B cell (primary cell): ENCODE data around the gene ADARB2. TPM values are rescaled to one million over a fixed set of nuclear protein-coding genes. Genes with fewer than 3 reads are reported as not detected.

Experiments
- ATAC-seq: fragments of 200-7000 bp; cut with Tn5 transposase; one replicate; pipeline ENCODE4 v1.10.0; 2021; ENCODE audit warnings: low read depth, mild to moderate bottlenecking, moderate number of reproducible peaks, moderate library complexity
- CTCF ChIA-PET: fragments of 350-600 bp; sonication (Branson Sonifier 250); formaldehyde crosslinking; loops from one replicate; lab custom pipeline; 2021; ENCODE audit warnings: antibody characterized with exemption, inconsistent platforms; lab: Charles Lee
- POLR2A ChIA-PET: fragments of 350-600 bp; sonication (Branson Sonifier 250); formaldehyde crosslinking; loops from one replicate; lab custom pipeline; 2021; ENCODE audit warnings: antibody characterized with exemption; lab: Charles Lee
- DNase-seq: peaks from one replicate; pipeline ENCODE4 v3.0.0; 2013
- H2AFZ ChIP-seq: 2 replicates; pipeline ENCODE4 v1.6.1; 2012; ENCODE audit warnings: mild to moderate bottlenecking, low read depth, low read length; ENCODE audit not compliant: insufficient read depth, poor library complexity, severe bottlenecking
- H3K27ac ChIP-seq, 2 donors: 1 replicate in 1 of 2; 2 replicates in 1 of 2; pipeline ENCODE4 v1.5.1; 2012 to 2013; ENCODE audit warnings: low read length in 2 of 2, mild to moderate bottlenecking in 2 of 2, moderate library complexity in 1 of 2
- H3K27me3 ChIP-seq, 4 experiments: fragments of 200-600 bp in 1 of 4; sonication (generic) in 1 of 4; replicated peaks in 1 of 4; 1 replicate in 2 of 4; 2 replicates in 2 of 4; pipeline versions ENCODE4 v1.6.1 to v1.7.0; 2013 to 2016; ENCODE audit warnings: low read length in 3 of 4, mild to moderate bottlenecking in 2 of 4, mixed read lengths in 1 of 4, moderate library complexity in 1 of 4; ENCODE audit not compliant: insufficient read depth in 4 of 4, control insufficient read depth in 3 of 4; ENCODE audit errors: control extremely low read depth in 1 of 4
- H3K36me3 ChIP-seq, 2 experiments: replicated peaks in 1 of 2; 1 replicate in 1 of 2; 2 replicates in 1 of 2; pipeline versions ENCODE4 v1.6.1 to v1.7.1; 2013; ENCODE audit warnings: low read length in 1 of 2; ENCODE audit not compliant: insufficient read depth in 2 of 2, control insufficient read depth in 1 of 2; ENCODE audit errors: control extremely low read depth in 1 of 2, extremely low read depth in 1 of 2
- H3K4me1 ChIP-seq, 2 donors: fragments of 200-600 bp in 1 of 2; sonication (generic) in 1 of 2; 1 replicate in 1 of 2; 2 replicates in 1 of 2; pipeline versions ENCODE4 v1.5.1 to v1.6.1; 2013 to 2017; ENCODE audit warnings: low read length in 2 of 2; ENCODE audit not compliant: control insufficient read depth in 2 of 2, insufficient read depth in 2 of 2
- H3K4me2 ChIP-seq: replicated peaks from 2 replicates; pipeline ENCODE3; 2012; ENCODE audit warnings: mild to moderate bottlenecking, low read depth, low read length; ENCODE audit not compliant: poor library complexity, severe bottlenecking
- H3K4me3 ChIP-seq, 5 experiments: fragments of 200-600 bp in 1 of 5; sonication (generic) in 1 of 5; 1 replicate in 3 of 5; 2 replicates in 2 of 5; pipeline versions ENCODE4 v1.5.1 to v1.7.0; 2011 to 2016; ENCODE audit warnings: low read length in 4 of 5, mild to moderate bottlenecking in 4 of 5, low read depth in 2 of 5, control low read depth in 1 of 5, moderate library complexity in 1 of 5; ENCODE audit not compliant: insufficient read depth in 1 of 5; ENCODE audit errors: control extremely low read depth in 1 of 5, extremely low read depth in 1 of 5
- H3K79me2 ChIP-seq: fragments of 200-600 bp; sonication (generic); one replicate; pipeline ENCODE4 v1.6.0; 2016; ENCODE audit warnings: low read length; ENCODE audit not compliant: control insufficient read depth, insufficient read depth
- H3K9ac ChIP-seq: fragments of 200-600 bp; sonication (generic); 2 replicates; pipeline ENCODE4 v1.6.1; 2017; ENCODE audit warnings: mild to moderate bottlenecking, low read length, moderate library complexity
- H3K9me3 ChIP-seq, 3 donors: one replicate each; pipeline versions ENCODE4 v1.6.1 to v1.7.1; 2013; ENCODE audit warnings: low read length in 2 of 3; ENCODE audit not compliant: control insufficient read depth in 2 of 3, insufficient read depth in 1 of 3; ENCODE audit errors: control extremely low read depth in 1 of 3
- H4K20me1 ChIP-seq: 2 replicates; pipeline ENCODE4 v1.6.0; 2012; ENCODE audit warnings: mild to moderate bottlenecking, low read length; ENCODE audit not compliant: insufficient read depth, control insufficient read depth, poor library complexity, severe bottlenecking
- H3K27ac Mint-ChIP-seq: one replicate; pipeline ENCODE4 v1.8.0; 2021; ENCODE audit warnings: mixed read lengths
- H3K27me3 Mint-ChIP-seq: one replicate; pipeline ENCODE4 v1.8.0; 2021; ENCODE audit warnings: mixed read lengths
- H3K4me1 Mint-ChIP-seq: one replicate; pipeline ENCODE4 v1.8.0; 2021; ENCODE audit warnings: mixed read lengths
- H3K4me3 Mint-ChIP-seq: one replicate; pipeline ENCODE4 v1.8.0; 2021; ENCODE audit warnings: mixed read lengths
- H3K9me3 Mint-ChIP-seq: one replicate; pipeline ENCODE4 v1.8.0; 2022; ENCODE audit warnings: mixed read lengths; ENCODE audit not compliant: insufficient read depth
- EZH2 ChIP-seq: IDR thresholded peaks from 2 replicates; pipeline ENCODE4 v1.6.1; 2012; ENCODE audit warnings: borderline replicate concordance, low read depth, mild to moderate bottlenecking, moderate library complexity, low read length; ENCODE audit not compliant: insufficient read depth, poor library complexity, severe bottlenecking
- WGBS: methylation state at CpG from one replicate; pipeline ENCODE4 v1.1.5; 2013; ENCODE audit warnings: missing lambda C conversion rate; ENCODE audit not compliant: insufficient coverage; 5-methylcytosine and 5-hydroxymethylcytosine counted together
- intact Hi-C: fragments of 100-400 bp; cut with micrococcal nuclease; formaldehyde crosslinking; loops from one replicate; pipeline ENCODE4 v1.10.0; 2022
- polyA plus RNA-seq: library from polyadenylated mRNA; depleted of rRNA; stranded (reverse); fragments of >200 nt; gene quantifications from 2 replicates; pipeline ENCODE4 v1.2.3, GENCODE V29; 2012
- total RNA-seq, 2 donors: library from RNA; stranded (reverse); fragments of 120-200 nt in 1 of 2; gene quantifications; 1 replicate in 1 of 2; 2 replicates in 1 of 2; pipeline versions ENCODE4 v1.2.3 to v1.2.4, GENCODE V29; 2013 to 2022
- TF ChIP-seq, protein P1 (sequence below): fragments of 200-600 bp; IDR thresholded peaks from one replicate; pipeline ENCODE4 v1.8.0; 2022; ENCODE audit warnings: antibody characterized with exemption, mild to moderate bottlenecking

The ADARB2 gene
- total and polyA plus RNA-seq, 2 donors (not counting 1 experiment from before 2014, with no cell fraction given): 0.13 to 0.96 TPM

DNA sequence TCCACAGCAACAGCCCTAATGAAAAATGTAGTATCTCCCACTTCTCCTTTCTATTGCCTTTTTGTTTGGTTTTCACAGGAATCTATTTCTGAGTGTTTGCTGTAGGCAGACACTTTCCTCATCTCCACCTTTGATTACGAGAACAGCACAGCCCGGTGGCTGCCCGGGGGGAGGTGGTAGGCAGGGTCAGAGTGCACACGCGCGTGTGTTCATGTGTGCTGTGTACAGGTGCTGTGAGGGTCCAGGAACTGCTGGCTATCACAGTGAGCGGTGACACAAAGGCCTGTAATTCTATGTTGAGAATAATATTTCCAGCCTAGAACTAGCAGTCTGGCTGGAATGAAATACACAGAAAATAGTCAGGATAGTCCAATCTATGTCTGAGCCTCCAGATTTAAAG is 212.8 kb downstream of the ADARB2 start:
- no peak overlapping the region for H3K4me3 ChIP-seq
- no peaks in the 10 kb centered on the region for H4K20me1 ChIP-seq
- no peak overlapping the region for H2AFZ ChIP-seq
- 94% methylated on average over 5 of the region's 7 CpGs for WGBS
- peaks cover 3% of the 10 kb centered on the region for H3K27me3 Mint-ChIP-seq
- CTCF ChIA-PET: no interaction called here
- H3K4me2 ChIP-seq: no peak overlapping the region
- H3K27ac Mint-ChIP-seq: no peak overlapping the region
- POLR2A ChIA-PET: no interaction called here
- peaks cover 0 to 9% (median 0%) of the 10 kb centered on the region in 3 donors for H3K9me3 ChIP-seq
- DNase-seq (no peak), ATAC-seq (no peak)
- H3K36me3 ChIP-seq: no peaks in the 10 kb centered on the region
- no peaks in the 10 kb centered on the region for H3K9me3 Mint-ChIP-seq
- no peak overlapping the region for H3K9ac ChIP-seq
- no peak overlapping the region for H3K4me3 Mint-ChIP-seq
- no peaks in the 10 kb centered on the region for H3K79me2 ChIP-seq
- intact Hi-C loops: no loop called here
- peaks cover 15% of the 10 kb centered on the region for H3K4me1 Mint-ChIP-seq
- H3K27me3 ChIP-seq: no peaks in the 10 kb centered on the region
- no peak overlapping the region for H3K27ac ChIP-seq
- no peak for TF ChIP-seq EZH2
- TF ChIP-seq, protein P1, sequence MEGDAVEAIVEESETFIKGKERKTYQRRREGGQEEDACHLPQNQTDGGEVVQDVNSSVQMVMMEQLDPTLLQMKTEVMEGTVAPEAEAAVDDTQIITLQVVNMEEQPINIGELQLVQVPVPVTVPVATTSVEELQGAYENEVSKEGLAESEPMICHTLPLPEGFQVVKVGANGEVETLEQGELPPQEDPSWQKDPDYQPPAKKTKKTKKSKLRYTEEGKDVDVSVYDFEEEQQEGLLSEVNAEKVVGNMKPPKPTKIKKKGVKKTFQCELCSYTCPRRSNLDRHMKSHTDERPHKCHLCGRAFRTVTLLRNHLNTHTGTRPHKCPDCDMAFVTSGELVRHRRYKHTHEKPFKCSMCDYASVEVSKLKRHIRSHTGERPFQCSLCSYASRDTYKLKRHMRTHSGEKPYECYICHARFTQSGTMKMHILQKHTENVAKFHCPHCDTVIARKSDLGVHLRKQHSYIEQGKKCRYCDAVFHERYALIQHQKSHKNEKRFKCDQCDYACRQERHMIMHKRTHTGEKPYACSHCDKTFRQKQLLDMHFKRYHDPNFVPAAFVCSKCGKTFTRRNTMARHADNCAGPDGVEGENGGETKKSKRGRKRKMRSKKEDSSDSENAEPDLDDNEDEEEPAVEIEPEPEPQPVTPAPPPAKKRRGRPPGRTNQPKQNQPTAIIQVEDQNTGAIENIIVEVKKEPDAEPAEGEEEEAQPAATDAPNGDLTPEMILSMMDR: no peak
- H3K4me1 ChIP-seq: no peaks in the 10 kb centered on the region

DNA sequence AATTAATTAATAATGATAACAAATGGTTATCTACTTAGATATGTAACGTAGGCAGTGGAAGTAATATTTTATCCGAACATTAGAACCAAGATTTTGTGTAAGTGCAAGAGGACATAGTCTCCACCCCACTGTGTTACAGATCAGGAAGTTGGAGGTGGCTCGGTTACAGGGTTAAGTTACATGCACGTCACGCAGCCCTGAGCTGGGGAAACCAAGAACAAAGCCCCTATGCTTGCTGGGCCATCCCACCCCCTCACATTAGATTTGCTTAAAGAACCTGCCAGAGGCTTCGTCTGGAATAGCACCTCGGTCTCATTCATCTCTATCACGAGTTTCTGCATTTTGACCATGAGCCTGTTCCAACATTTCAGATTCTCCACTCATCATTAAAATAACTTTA is 214.1 kb downstream of the ADARB2 start:
- no peak overlapping the region for H2AFZ ChIP-seq
- DNase-seq (no peak), ATAC-seq (no peak)
- TF ChIP-seq EZH2: no peak
- TF ChIP-seq, protein P1: no peak
- CTCF ChIA-PET: no interaction called here
- peaks cover 15% of the 10 kb centered on the region for H3K4me1 Mint-ChIP-seq
- no peaks in the 10 kb centered on the region for H3K9me3 Mint-ChIP-seq
- no peaks in the 10 kb centered on the region for H3K27me3 ChIP-seq
- WGBS: 80% methylated on average over 1 of the region's 8 CpGs
- intact Hi-C loops: no loop called here
- POLR2A ChIA-PET: no interaction called here
- H3K4me3 Mint-ChIP-seq: no peak overlapping the region
- no peak overlapping the region for H3K27ac Mint-ChIP-seq
- H3K36me3 ChIP-seq: no peaks in the 10 kb centered on the region
- H4K20me1 ChIP-seq: no peaks in the 10 kb centered on the region
- no peaks in the 10 kb centered on the region for H3K4me1 ChIP-seq
- peaks cover 6% of the 10 kb centered on the region for H3K27me3 Mint-ChIP-seq
- H3K9ac ChIP-seq: no peak overlapping the region
- no peaks in the 10 kb centered on the region for H3K79me2 ChIP-seq
- no peak overlapping the region for H3K4me3 ChIP-seq
- H3K27ac ChIP-seq: no peak overlapping the region
- peaks cover 0 to 9% (median 0%) of the 10 kb centered on the region in 3 donors for H3K9me3 ChIP-seq
- H3K4me2 ChIP-seq: no peak overlapping the region
